Retina (tissue), 1 donor: Measurements from ENCODE around the gene GRWD1.

Source experiments
- DNase-seq: peaks from one replicate; pipeline ENCODE4 v3.0.0-alpha.2; 2016

GRWD1 gene

DNA sequence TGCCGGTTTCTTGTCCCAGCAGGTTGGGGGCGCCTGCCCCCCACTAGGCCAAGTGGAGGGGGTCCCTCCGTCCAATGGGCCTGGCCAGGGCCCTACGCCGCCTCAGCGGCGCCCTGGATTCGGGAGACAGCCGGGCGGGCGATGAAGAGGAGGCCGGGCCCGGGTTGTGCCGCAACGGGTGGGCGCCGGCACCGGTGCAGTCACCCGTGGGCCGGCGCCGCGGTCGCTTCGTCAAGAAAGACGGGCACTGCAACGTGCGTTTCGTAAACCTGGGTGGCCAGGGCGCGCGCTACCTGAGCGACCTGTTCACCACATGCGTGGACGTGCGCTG lies 15.8 kb downstream of the GRWD1 start:
- no peak for DNase-seq

DNA sequence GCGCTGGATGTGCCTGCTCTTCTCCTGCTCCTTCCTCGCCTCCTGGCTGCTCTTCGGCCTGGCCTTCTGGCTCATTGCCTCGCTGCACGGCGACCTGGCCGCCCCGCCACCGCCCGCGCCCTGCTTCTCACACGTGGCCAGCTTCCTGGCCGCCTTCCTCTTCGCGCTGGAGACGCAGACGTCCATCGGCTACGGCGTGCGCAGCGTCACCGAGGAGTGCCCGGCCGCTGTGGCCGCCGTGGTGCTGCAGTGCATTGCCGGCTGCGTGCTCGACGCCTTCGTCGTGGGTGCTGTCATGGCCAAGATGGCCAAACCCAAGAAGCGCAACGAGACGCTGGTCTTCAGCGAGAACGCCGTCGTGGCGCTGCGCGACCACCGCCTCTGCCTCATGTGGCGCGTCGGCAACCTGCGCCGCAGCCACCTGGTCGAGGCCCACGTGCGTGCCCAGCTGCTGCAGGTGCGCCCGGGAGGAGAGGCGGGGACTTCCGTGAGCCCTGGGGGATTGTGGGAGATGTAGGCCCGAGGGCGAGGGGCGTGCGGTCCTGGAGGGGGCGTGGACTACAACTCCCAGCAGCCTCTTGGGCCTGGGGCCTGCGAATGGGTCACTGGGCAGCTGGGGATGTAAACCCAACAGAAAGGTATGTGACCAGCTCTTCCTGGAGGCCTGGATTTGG lies 16.3 kb downstream of the GRWD1 start:
- DNase-seq, result no peak

DNA sequence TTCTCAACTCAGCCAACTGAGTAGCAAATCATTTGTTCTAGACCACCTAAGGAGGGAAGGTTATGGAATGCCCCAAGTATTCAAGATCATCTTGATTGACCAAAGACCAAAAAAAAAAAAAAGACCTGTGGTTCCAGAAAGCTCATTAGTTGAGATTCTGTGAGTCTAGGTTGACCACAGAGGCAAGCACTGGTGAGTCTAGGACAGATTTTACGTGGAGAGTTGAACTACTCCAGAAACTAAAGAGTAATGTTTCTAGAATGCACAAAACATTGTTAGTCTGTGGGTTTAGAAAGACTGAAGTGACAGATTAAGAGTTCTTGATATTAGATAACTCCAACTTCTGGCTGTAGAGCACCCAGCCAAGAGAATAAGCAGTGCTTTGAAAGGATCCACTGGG lies 19.4 kb downstream of the GRWD1 start:
- no peak for DNase-seq

DNA sequence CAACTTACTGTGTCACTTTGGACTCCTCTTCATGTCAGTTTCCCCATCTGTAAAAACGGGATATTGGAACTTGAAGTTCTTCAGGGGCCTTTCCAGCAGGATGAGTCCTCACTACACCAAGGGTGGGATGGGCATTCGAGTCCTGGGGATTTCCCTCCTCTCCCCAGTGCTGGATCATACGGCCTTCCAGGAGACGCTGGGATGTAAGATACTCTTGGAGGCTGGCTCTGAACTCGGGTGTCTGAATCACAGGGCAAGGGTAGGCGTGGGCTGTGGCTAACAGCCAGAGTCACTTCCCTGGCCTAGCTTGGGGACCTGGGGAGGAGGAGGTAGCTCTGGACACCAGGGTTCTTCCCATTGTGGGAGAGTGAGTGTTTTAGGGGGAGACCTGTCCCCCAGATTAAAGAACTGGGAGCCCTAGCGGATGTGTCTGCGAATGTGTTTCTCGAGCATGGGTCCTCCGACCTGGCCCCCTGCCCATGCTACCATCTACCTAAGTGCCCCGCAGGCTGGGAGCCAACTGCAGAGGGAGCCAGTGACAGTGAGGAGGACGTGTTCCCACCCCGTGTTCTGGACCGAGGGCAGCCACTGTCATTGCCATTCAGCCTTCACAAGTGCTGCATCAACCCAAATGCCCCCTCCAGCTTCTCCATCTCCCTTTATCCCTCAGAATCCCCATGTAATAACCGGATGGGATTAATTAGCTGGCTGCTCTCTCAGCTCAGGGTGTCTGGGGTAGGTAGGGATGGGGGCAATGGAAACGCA lies 21.0 kb downstream of the GRWD1 start:
- DNase-seq, result no peak

DNA sequence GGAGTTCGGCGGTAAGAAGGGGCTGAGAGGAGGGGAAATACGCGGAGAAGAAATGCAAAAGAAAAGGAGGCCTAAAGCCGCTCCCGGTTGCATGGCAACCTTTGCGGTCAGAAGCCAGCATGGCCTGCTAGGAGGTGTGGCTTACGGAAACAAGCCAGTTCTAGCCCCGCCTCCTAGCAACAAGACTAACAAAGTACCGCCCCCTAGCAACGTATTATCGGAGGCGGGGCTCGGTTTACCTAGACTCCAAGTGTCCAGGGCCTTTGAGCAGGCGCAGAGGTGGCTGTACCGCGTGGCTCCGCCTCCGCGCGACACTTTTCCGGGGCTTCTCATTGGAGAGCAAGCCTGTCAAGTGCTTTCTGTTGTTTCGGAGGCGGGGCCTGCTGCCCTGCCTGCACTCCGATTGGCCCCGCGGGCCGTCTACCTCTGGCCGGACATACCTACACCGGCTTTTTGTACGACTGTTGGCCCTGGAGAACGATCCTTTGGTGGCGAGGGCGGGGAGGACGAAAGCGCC lies 23.0 kb downstream of the GRWD1 start:
- peak; percentile 100 for DNase-seq

DNA sequence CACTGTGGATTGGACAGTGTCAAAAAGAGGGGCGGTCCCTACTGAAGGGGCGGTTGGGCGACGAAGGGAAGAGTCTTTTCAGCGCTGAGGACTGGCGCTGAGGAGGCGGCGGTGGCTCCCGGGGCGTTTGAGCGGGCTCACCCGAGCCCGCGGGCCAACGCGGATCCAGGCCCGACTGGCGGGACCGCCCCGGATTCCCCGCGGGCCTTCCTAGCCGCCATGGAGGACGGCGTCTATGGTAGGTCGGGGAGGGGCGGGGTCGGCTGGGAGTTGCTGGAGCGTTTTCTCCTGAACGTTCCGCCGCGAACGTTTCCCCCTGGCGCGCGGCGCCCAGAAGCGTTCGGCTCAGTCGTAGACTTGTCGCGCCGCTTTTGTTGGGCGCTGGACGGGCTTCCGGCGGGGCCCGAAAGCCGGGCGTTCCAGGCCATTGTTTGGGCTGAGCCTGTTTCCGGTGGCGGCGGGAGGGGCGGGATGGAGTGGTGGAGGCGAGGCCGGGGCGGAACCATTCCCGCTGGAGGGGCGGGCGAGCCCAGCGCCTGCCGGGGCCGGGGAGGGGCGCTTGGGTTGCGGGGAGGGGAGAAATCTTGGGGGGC lies 23.6 kb downstream of the GRWD1 start, which contains the start of gene CYTH2:
Gene CYTH2 (plus strand): TSS at position 81 of the 593 bp plus-strand sequence. CDS start 139 bp downstream, at position 220.
- no peak for DNase-seq

DNA sequence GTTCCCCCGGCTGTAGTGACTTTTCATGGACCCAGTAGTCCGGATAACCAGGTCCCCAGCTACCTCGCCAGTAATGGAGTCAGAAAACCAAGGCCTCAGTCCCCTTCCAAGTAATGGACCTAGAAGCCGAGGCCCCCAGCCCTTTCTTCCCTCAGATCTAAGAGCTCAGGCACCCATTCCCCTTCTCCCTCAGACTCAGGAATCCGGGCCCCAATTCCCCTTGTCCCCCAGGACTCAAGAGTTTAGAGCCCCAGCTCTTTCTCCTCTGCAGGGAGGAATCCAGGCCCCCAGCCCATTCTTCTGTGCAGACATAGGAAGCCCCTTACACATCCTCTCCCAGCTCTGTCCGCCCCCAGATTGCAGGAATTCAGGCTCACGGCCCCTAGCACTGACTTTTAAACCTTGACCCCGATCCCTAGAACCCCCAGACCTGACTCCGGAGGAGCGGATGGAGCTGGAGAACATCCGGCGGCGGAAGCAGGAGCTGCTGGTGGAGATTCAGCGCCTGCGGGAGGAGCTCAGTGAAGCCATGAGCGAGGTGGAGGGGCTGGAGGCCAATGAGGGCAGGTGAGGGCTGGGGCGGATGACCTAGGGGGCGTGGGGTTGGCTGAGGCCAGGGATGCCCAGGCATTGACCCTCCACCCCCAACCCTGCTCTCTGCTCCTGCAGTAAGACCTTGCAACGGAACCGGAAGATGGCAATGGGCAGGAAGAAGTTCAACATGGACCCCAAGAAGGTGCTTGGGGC lies 24.3 kb downstream of the GRWD1 start:
- no peak for DNase-seq

DNA sequence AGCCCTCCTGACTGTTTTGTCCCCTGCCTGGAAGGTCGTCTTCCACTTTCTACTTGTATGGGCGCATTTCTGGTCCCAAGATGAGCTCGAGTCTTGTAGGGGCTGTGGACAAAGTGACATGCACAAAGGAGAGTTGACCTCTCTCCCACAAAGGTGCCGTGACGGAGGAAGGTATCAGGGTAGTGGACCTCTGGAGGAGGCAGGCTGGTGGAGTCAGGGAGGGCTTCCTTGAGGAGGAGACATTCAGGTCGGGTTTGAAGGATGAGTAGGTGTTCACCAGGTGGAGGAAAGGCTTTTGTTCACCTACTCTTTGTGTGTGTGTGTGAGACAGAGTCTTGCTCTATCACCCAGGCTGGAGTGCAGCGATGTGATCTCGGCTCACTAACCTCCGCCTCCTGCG lies 25.1 kb downstream of the GRWD1 start:
- no peak for DNase-seq

DNA sequence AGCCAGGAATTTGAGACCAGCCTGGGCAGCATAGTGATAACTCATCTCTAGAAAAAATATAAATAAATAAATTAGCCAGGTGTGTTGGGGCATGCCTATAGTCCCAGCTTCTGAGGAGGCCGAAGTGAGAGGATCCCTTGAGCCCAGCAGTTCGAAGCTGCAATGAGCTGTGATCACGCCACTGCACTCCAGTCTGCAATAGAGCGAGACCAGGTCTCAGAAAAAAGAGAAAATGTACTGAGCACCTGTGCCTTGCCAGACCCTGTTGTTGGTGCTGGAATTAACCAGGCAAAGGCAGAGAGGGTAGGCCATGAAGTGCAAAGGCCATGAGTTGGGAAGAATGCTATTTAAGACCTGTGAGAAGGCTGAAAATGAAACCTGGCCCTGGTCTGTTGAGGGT lies 26.1 kb downstream of the GRWD1 start:
- no peak for DNase-seq

DNA sequence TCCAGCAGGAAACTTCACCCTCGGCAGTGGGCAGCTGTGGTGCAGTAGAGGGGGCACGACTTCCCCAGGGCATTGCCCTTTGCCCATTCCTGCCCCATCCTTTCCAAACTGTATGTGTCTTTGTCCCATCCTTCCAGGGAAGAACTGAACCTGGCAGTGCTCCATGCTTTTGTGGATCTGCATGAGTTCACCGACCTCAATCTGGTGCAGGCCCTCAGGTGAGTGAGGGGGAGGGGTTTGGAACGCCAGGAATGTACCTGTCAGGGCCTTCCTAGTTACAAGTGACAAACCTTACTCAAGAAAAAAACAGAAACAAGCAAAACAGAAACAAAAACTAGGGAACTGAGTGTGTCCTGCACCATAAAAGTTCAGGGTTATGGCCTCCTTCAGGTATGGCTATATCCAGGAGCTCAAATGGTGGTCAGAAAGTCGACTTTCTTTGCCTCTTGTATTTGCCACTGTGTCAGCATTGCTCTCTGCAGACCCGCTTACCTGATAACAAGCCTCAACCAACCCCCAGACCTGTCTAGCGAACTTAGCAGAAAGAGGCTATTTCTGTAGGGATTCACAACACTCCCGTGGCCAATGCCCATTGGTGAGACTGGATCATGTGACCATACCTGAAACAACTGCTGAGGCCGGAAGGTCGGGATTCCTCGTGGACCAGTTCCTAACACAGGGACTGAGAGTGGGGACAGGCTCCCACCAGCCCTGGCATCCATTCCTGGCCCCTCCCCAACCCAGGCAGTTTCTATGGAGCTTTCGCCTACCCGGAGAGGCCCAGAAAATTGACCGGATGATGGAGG lies 27.6 kb downstream of the GRWD1 start:
- no peak for DNase-seq

DNA sequence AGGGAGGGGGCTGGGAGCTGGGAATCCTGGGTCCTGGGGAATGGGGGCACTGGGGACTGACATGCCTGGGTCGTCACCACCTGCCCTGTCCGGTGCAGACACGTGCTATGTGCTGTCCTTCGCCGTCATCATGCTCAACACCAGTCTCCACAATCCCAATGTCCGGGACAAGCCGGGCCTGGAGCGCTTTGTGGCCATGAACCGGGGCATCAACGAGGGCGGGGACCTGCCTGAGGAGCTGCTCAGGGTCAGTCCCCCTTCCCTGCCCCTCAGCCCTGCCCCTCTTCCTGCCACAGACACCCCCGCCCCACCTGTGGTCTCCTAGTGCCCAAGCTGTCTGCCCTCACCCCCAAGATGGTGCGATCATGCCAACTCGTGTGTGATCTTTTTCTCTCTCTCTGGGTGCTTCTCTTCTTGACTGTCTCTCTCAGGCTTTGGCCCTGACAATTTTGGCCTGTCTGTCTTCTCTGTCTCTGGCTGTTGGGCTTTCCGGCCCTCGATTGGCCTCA lies 28.4 kb downstream of the GRWD1 start:
- DNase-seq, result no peak

DNA sequence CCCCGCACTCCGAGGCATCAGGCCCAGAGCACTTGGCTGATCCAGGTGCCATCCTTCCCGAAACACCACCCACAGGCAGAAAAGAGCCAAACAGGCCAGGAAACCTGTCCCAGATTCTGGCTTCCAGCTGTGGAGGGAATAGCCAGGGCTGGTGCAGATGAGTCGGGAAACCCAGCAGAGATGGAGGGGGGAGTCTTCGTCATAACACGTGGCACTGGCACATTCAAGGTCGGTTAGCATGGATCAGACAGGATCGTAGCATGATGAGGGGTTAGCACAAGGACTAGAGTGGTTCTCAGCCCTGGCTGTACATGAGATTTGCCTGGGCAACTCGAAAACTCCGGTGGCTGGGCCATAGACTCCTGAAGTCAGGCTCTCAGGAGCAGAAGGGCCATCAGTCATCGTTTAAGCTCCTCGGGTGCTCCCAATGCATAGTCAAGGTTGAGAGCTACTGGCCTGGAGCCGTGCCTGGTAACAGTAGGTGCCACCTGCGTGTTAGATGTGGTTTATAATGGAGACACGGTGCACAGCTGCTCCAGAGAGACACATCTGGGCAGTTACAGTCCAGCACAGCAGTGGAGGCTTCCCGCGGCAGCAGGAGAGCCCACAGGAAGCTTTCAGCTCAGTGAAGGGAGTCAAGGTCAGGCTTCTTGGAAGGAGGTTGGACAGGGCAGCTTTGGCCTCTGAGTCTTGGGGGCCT lies 29.7 kb downstream of the GRWD1 start:
- no peak for DNase-seq

DNA sequence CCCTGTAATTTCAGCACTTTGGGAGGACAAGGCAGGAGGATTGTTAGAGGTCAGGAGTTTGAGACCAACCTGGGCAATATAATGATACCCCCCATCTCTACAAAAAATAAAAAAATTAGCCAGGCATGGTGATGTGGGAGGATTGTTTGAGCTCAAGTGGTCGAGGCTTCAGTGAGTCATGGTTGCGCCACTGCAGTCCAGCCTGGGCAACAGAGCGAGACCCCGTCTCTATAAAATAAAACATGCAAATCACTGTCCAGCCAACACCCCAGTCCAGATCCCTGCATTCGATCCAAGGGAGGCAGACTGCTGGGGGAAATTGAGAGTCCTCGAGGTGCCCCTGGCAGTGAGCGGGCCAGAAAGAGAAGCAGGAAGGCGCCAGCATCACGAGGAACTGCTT lies 30.4 kb downstream of the GRWD1 start:
- no peak for DNase-seq

DNA sequence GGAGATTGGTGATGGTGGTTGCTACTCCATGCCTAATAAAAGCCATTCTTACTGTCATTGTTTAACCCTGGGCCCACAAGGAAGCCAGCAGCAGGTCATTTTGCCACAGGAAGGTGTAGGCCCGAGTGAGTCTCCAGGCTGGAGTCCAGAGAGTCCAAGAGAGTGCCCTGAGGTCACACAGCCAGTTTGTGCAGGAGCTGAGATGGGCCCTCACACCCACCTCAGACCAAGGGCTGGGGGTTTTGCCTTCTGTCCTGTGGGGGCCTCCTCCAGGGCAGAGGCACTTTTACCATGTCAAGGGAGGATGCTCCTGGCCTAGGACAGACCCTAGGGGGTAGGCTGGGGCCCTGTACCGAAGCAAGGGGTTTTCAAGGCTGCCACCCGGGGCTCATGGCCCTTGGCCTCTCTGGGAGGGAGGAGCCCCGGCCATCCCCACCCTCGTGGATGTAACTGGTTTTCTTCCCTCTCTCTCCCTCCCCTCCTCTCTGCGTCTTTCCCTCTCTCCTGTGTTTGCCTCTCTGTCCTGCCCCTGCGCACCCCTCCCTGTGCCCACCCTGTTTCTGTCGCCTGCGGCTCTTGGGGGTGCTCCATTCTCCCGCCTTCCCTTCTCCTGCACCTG lies 31.4 kb downstream of the GRWD1 start:
- DNase-seq, result no peak

DNA sequence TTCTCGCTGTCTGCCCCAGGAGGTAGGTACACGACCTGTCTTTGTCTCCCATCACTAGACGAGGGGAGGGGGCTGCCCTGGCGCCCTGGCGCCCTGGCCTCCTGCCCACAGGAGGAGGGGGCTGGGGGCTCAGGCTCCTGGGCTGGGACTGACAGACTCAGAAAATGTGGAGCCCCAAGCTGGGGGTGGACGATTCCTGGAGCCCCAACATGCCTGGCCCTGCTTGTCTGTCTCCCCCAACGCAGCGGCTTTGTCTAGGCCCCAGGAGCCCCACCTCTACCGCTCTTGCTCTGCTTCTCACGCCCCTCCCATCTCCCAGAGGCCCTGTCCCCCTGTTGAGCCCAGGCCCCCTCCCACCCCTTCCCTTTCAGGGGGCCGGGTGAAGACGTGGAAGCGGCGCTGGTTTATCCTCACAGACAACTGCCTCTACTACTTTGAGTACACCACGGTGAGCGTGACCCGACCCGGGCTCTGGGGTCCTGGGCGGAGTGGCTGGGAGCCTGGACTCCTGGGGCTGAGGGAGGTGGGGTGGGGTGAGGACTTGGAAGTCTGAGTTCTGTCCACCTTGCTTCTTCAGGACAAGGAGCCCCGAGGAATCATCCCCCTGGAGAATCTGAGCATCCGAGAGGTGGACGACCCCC lies 32.0 kb downstream of the GRWD1 start:
- no peak for DNase-seq

DNA sequence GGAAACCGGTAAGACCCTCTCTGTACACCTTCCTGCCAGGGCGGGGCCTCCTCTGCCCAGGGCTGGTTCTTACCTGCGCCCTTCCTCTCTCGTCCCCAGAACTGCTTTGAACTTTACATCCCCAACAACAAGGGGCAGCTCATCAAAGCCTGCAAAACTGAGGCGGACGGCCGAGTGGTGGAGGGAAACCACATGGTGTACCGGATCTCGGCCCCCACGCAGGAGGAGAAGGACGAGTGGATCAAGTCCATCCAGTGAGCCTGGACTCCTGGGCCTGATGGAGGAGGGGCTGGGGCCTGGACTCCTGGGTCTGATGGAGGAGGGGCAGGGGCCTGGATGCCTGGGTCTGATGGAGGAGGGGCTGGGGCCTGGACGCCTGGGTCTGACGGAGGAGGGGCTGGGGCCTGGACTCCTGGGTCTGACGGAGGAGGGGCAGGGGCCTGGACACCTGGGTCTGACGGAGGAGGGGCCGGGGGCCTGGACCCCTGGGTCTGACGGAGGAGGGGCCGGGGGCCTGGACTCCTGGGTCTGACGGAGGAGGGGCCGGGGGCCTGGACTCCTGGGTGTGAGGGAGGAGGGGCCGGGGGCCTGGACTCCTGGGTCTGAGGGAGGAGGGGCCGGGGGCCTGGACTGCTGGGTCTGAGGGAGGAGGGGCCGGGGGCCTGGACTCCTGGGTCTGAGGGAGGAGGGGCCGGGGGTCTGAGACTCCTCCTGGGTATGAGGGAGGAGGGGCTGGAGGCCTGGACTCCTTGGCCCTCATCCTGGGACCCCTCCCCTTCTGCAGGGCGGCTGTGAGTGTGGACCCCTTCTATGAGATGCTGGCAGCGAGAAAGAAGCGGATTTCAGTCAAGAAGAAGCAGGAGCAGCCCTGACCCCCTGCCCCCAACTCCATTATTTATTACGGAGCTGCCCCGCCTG lies 32.8 kb downstream of the GRWD1 start:
- DNase-seq, result no peak

DNA sequence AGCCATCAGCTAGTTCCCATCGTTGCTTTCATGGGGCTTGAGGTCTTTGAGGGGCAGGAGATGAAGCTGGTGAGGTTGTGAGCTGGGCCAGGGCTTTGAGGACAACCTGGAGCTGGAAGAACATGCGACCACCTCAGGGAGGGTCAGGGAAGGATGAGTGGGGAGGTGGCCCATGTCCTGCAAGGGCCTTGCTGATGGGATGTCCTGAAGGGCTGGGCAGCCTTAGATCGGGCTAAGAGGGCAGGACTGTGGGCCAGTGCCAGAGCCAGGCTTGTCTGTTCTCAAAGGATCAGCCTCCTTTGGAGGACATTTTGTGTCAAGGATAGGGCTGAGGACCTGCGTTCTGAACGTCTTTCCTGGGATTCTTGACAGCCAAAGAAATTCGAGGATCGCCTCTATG lies 33.9 kb downstream of the GRWD1 start:
- no peak for DNase-seq

DNA sequence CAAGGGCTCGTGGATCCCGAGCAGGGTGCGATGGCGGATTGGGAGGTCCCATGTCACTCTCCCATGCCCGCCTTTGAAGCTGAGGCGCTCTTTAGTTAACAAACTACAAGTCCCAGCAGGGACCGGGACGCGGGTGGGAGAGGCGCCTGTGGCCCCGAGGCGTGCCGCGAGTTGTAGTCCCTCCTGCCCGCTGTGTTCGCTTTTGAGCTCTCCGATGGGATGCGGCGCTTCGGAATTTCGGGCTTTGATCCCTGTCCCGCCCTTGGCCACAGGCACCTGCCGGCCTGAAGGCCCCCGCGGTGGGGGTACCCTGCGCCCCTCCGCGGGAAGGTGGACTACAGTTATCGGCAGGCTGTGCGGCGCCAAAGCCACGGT lies 34.4 kb downstream of the GRWD1 start:
- peak; percentile 78 for DNase-seq
